NOMO-1 (cell line): Measurements from ENCODE around the gene YWHAQ.
"Not testable (repeated sequence)": the region's sequence is repeated elsewhere in the genome, so short reads cannot be mapped to it uniquely, and the experiment has no call there.

Source experiments
- DNase-seq, 2 experiments: peaks; one replicate each; lab custom pipeline; 2025; ENCODE audit not compliant: unreplicated experiment in 2 of 2; lab: John Stamatoyannopoulos, UW

YWHAQ gene

GRCh38 chr2:9634133-9634532, 3.3 kb upstream of the YWHAQ start:
- DNase-seq = no peak

- DNase-seq = no peak
Measured at GRCh38 chr2:9631878-9632700, 1.3 kb upstream of the YWHAQ start.

DNA sequence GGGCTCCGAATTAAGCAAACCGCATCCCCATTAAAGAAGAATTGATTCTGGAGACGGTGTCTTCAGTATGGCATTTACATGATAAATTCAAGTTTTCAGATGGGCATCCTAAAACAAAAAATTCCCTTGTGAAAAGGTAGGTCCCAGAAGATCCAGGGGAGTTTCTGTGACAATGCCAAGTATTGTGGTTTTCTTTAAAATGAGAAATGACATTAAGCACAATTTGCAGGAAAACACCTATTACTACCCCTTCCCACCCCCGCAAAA, 689 bp upstream of the YWHAQ start:
- no peak for DNase-seq

- DNase-seq = peak; percentile 59 to 64
Measured at GRCh38 chr2:9630117-9630735, 571 bp downstream of the YWHAQ start.

DNA sequence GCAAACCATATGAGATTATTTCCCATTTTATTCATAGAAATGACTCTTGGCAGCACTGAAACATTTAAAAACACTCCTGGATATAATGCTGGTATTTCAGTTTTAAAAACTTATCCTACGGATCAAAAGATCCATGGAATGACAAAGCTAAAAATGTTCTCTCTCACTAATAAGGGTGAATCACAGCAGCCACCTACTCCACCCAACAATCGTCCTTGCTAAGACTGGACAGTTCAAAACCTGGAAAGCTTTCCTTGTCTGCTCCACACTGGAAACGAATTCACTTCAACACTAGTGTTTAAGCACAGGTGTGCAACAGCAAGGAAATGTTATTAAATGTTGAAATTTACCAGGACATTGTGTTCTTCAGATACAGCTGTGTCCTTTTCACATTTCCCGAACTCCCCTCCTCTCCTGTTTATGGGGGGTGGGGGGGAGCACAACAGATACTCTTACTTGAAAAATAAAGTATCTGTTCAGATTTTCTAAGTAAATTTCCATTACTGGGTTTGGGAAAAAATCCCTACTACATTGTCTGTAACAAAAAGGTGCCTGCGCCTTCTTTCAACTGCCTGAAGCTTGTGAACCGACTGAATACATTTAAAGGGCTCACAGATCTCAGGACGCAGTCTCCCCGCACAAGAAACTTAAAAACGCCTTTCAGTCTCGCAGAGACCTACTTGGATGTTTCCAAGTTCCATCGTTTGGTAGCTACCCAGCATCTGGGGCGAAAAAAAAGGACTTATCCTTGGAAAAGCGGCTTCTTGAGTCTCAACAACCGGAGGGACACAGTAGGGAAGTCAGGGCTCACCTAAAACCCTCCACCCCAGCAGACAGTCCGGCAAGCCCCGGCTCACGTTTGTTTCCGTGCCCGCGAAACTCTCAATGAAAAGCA, 1.3 kb downstream of the YWHAQ start:
- DNase-seq = no peak

DNA sequence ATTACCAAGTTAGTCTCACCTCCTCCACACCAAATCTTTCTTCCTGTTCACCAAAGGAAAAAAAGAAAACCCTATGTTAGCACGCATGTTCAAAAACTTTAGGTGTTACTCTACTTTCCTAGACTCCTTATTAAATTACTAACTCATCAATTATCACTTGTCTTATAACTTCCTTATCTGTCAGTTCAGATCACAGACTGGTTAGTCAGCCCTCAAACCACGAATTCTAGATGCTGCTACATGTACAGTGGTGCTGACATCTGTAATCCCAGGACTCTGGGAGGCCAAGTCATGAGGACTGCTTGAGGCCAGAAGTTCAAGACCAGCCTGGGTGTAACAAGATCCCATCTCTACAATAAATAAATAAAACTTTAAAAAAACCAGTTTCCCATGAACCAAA, 3.5 kb downstream of the YWHAQ start:
- DNase-seq = no peak

- DNase-seq = no peak
Measured at GRCh38 chr2:9623151-9623550, 7.6 kb downstream of the YWHAQ start.

GRCh38 chr2:9621655-9622054, 9.1 kb downstream of the YWHAQ start:
- DNase-seq = not testable (repeated sequence)

DNA sequence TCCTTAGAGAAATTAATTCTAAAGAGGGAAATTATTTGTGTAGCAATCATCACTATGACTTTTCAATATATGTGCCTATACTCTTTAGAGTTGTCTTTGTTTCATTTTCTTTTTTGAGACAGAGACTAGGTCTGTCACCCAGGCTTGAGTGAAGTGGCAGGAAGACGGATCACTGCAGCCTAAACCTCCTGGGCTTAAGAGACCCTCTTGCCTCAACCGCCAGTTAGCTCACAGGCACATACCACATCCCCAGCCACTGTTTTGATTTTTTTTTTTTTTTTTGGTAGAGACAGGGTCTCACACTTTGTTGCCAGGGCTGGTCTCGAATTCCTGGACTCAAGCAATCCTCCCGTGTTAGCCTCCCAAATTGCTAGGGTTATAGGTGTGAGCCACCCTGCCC, 12.4 kb downstream of the YWHAQ start:
- no peak for DNase-seq

DNA sequence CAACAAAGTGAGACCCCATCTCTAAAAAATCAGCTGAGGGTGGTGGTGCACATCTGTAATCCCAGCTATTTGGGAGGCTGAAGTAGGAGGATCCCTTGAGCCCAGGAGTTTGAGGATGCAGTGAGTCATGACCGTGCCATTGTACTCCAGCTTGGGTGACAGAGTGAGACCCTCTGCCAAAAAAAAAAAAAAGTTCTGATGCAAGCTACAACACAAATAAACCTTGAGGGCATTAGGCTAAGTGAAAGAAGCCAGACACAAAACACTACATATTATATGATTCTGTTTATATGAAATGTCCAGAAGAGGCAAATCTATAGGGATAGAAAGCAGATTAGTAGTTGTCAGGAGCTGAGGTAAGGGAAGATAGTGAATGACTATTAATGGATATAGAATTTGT, 13.0 kb downstream of the YWHAQ start:
- no peak for DNase-seq

DNA sequence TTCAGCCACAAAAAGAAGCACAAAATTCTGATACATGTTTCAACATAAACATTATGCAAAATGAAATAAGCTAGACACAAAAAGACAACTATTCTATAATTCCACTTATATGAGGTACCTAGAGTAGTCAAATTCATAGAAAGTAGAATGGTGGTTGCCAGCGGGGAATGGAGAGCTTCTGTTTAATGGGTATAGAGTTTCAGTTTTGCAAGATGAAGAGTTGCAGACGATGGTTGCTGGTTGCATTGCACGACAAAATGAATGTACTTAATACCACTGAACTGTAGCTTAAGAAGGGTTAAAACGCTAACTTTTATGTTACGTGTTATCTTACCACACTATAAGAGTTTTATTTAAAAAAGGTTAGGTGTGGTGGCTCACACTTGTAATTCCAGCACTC, 13.5 kb downstream of the YWHAQ start:
- no peak for DNase-seq

DNA sequence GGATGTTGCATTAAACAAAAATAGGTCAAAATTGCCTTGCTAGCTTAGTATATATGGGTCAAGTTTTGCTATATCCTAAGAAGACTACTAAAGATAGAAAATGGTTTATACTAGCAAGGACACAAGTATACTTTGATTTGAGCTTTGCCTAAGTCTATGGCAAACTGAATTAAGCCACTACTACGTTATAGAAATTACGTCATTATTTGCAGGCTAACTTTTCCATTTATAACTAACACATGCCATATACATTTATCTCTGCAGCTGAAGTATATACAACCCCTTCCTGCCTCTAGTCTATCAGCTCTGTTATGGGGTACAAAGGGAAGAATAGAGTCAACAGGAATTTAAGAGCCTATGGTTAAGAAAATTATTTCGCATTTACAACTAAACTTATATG, 16.2 kb downstream of the YWHAQ start:
- DNase-seq = no peak

- DNase-seq = peak; percentile 15 to 54
Measured at GRCh38 chr2:9613291-9613690, 17.5 kb downstream of the YWHAQ start.

GRCh38 chr2:9611549-9611912, 19.3 kb downstream of the YWHAQ start:
- not testable (repeated sequence) for DNase-seq

- DNase-seq = no peak
Measured at GRCh38 chr2:9610781-9611548, 19.8 kb downstream of the YWHAQ start.

DNA sequence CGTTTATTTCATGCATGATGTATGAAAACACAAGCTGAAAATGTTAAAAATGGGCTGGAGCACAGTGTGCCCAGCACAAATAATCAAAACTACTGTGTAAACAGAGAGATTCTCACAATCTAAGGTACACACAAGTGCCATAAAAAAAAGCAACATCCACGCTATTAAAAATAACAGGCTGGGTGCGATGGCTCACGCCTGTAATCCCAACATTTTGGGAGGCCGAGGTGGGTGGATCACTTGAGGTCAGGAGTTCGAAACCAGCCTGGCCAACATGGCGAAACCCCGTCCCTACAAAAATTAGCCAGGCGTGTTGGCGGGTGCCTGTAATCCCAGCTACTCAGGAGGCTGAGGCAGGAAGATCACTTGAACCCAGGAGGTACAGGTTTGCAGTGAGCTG, 22.3 kb downstream of the YWHAQ start:
- not testable (repeated sequence) for DNase-seq

DNA sequence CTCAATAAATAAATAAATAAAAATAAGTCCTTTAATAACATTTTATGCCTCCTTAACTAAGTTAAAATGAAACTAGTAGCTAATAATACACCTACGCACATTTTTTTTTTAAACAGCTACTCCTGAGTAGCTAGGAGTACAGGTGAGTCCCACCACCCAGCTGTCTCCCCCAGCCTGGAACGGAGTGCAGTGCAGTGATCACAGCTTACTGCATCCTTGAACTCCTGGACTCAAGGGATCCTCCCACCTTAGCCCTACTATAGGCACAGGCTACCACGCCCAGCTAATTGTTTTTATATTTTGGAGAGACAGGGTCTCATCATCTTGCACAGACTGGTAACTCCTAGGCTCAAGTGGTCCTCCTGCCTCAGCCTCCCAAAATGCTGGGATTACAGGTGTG, 28.4 kb downstream of the YWHAQ start:
- DNase-seq = no peak

- DNase-seq = no peak
Measured at GRCh38 chr2:9601397-9601796, 29.4 kb downstream of the YWHAQ start.

GRCh38 chr2:9599430-9599829, 31.4 kb downstream of the YWHAQ start:
- DNase-seq = no peak

GRCh38 chr2:9596621-9597311, 34.0 kb downstream of the YWHAQ start:
- no peak for DNase-seq
